Fibroblast of lung (primary cell): ENCODE results near the gene ZBTB17. TPM values are rescaled to one million over a fixed set of nuclear protein-coding genes. Genes with fewer than 3 reads are reported as not detected.

Source experiments
- DNase-seq, 2 donors: peaks; one replicate each; pipeline versions ENCODE4 v3.0.0 to v3.0.0-alpha.2; 2010; ENCODE audit warnings: low read depth in 2 of 2
- H2AFZ ChIP-seq: 2 replicates; pipeline ENCODE4 v1.5.1; 2012; ENCODE audit warnings: low read length, control low read depth, inconsistent platforms
- H3K27ac ChIP-seq: 2 replicates; pipeline ENCODE4 v1.5.1; 2011; ENCODE audit warnings: low read length, control low read depth; ENCODE audit not compliant: insufficient read depth
- H3K27me3 ChIP-seq: 2 replicates; pipeline ENCODE4 v1.5.1; 2011; ENCODE audit warnings: mild to moderate bottlenecking, low read length; ENCODE audit not compliant: control insufficient read depth, insufficient read depth
- H3K36me3 ChIP-seq: 2 replicates; pipeline ENCODE4 v1.5.1; 2011; ENCODE audit warnings: low read length; ENCODE audit not compliant: control insufficient read depth, insufficient read depth
- H3K4me1 ChIP-seq: 2 replicates; pipeline ENCODE4 v1.5.1; 2011; ENCODE audit warnings: low read length; ENCODE audit not compliant: control insufficient read depth, insufficient read depth; ENCODE audit errors: extremely low read depth
- H3K4me2 ChIP-seq: 2 replicates; pipeline ENCODE4 v1.5.1; 2011; ENCODE audit warnings: low read length, control low read depth; ENCODE audit not compliant: insufficient read depth; ENCODE audit errors: extremely low read depth
- H3K4me3 ChIP-seq, 4 experiments: fragments of 200-600 bp in 1 of 4; sonication (generic) in 1 of 4; replicated peaks in 1 of 4; 2 replicates each; pipeline ENCODE4 v1.5.1; 2011 to 2016; ENCODE audit warnings: low read length in 4 of 4, low read depth in 3 of 4, mild to moderate bottlenecking in 3 of 4, control low read depth in 2 of 4, inconsistent platforms in 1 of 4, mixed read lengths in 1 of 4; ENCODE audit not compliant: insufficient read depth in 1 of 4; ENCODE audit errors: control extremely low read depth in 1 of 4
- H3K79me2 ChIP-seq: 2 replicates; pipeline ENCODE4 v1.5.1; 2012; ENCODE audit warnings: mild to moderate bottlenecking, low read length, inconsistent platforms; ENCODE audit not compliant: control insufficient read depth, insufficient read depth
- H3K9ac ChIP-seq: 2 replicates; pipeline ENCODE4 v1.5.1; 2011; ENCODE audit warnings: mild to moderate bottlenecking, low read length, control low read depth; ENCODE audit not compliant: insufficient read depth
- H3K9me3 ChIP-seq: 2 replicates; pipeline ENCODE4 v1.5.1; 2012; ENCODE audit warnings: low read depth, low read length; ENCODE audit not compliant: control insufficient read depth, insufficient read depth
- H4K20me1 ChIP-seq: 2 replicates; pipeline ENCODE4 v1.5.1; 2011; ENCODE audit warnings: low read length; ENCODE audit not compliant: control insufficient read depth, insufficient read depth; ENCODE audit errors: extremely low read depth
- CTCF ChIP-seq, 2 donors: IDR thresholded peaks in 1 of 2; conservative IDR thresholded peaks in 1 of 2; 1 replicate in 1 of 2; 2 replicates in 1 of 2; pipeline ENCODE4 v1.5.1; 2011 to 2012; ENCODE audit warnings: low read length in 2 of 2, control low read depth in 1 of 2, inconsistent platforms in 1 of 2, low read depth in 1 of 2, mild to moderate bottlenecking in 1 of 2
- EZH2 ChIP-seq: IDR thresholded peaks from 2 replicates; pipeline ENCODE4 v1.5.1; 2012; ENCODE audit warnings: low read length, control low read depth, mild to moderate bottlenecking; ENCODE audit errors: missing control alignments
- polyA plus RNA-seq, 2 donors: library from polyadenylated mRNA; depleted of rRNA in 1 of 2; stranded (reverse) in 1 of 2; unstranded in 1 of 2; fragments of >200 nt; gene quantifications; 2 replicates each; pipeline ENCODE4 v1.2.1, GENCODE V29; 2011 to 2012; ENCODE audit warnings: missing spikeins in 1 of 2
- total RNA-seq: library from RNA; depleted of rRNA; stranded (reverse); fragments of >200 nt; gene quantifications from 2 replicates; pipeline ENCODE4 v1.2.1, GENCODE V29; 2014

ZBTB17 gene
- total and polyA plus RNA-seq, 2 donors (not counting 1 experiment from before 2014, with no cell fraction given), result 12.6 to 54.3 TPM

GRCh38 chr1:15958111-15958510 lies 17.8 kb downstream of the ZBTB17 start:
- Histone ChIP-seq H3K27ac (peak overlapping the region; percentile 20), H3K79me2 (peaks cover 65% of the 10 kb centered on the region), H3K36me3 (peaks cover 1% of the 10 kb centered on the region), H3K9me3 (no peaks in the 10 kb centered on the region), H3K4me3 (no peak overlapping the region), H2AFZ (no peak overlapping the region), H3K4me2 (no peak overlapping the region), H4K20me1 (no peaks in the 10 kb centered on the region), H3K27me3 (no peaks in the 10 kb centered on the region), H3K4me1 (peaks cover 32% of the 10 kb centered on the region), H3K9ac (no peak overlapping the region)
- no peak for DNase-seq
- TF ChIP-seq EZH2, result no peak
- TF ChIP-seq CTCF (conservative IDR thresholded peaks at IDR 0.05 in 1 of 2, IDR thresholded peaks at IDR 0.05 in 1 of 2; ENCODE audit: low read depth in 1 of 2, low read length in 2 of 2), result no peak

GRCh38 chr1:15957221-15958095 lies 18.4 kb downstream of the ZBTB17 start:
- H3K4me2 ChIP-seq, result no peak overlapping the region
- H4K20me1 ChIP-seq, result no peaks in the 10 kb centered on the region
- DNase-seq, result no peak
- H3K4me1 ChIP-seq, result peaks cover 35% of the 10 kb centered on the region
- TF ChIP-seq CTCF (conservative IDR thresholded peaks at IDR 0.05 in 1 of 2, IDR thresholded peaks at IDR 0.05 in 1 of 2; ENCODE audit: low read depth in 1 of 2, low read length in 2 of 2) (peak in 1 of 2 donors; percentile 42), EZH2 (no peak)
- no peak overlapping the region for H2AFZ ChIP-seq
- H3K9me3 ChIP-seq, result no peaks in the 10 kb centered on the region
- H3K36me3 ChIP-seq, result peaks cover 1% of the 10 kb centered on the region
- peaks cover 61% of the 10 kb centered on the region for H3K79me2 ChIP-seq
- H3K4me3 ChIP-seq, result no peak overlapping the region
- H3K9ac ChIP-seq, result no peak overlapping the region
- H3K27ac ChIP-seq, result no peak overlapping the region
- no peaks in the 10 kb centered on the region for H3K27me3 ChIP-seq

- peak overlapping the region; percentile 52 for H3K27ac ChIP-seq
- no peak overlapping the region for H3K4me2 ChIP-seq
Observed at GRCh38 chr1:15956150-15956549, 19.8 kb downstream of the ZBTB17 start.

More at GRCh38 chr1:15956150-15956549, 19.8 kb downstream of the ZBTB17 start:
- no peak overlapping the region for H3K4me3 ChIP-seq
- H3K9ac ChIP-seq, result no peak overlapping the region
- H3K79me2 ChIP-seq, result peaks cover 61% of the 10 kb centered on the region
- peaks cover 48% of the 10 kb centered on the region for H3K4me1 ChIP-seq
- TF ChIP-seq CTCF (conservative IDR thresholded peaks at IDR 0.05 in 1 of 2, IDR thresholded peaks at IDR 0.05 in 1 of 2; ENCODE audit: low read depth in 1 of 2, low read length in 2 of 2) (no peak), EZH2 (no peak)
- H3K9me3 ChIP-seq, result no peaks in the 10 kb centered on the region
- no peaks in the 10 kb centered on the region for H4K20me1 ChIP-seq
- no peak overlapping the region for H2AFZ ChIP-seq
- H3K36me3 ChIP-seq, result peaks cover 1% of the 10 kb centered on the region
- H3K27me3 ChIP-seq, result no peaks in the 10 kb centered on the region
- peak; percentile 42 to 70 for DNase-seq
